Measurements from ENCODE around the gene NDRG3. TPM values are rescaled to one million over a fixed set of nuclear protein-coding genes. Genes with fewer than 3 reads are reported as not detected.

The NDRG3 gene
- total and polyA plus RNA-seq, 12 donors: 29.0 to 91.4 (median 53.0) TPM

GRCh38 chr20:36688630-36689029, 57.3 kb downstream of the NDRG3 start:
- no peak for TF ChIP-seq POLR2A (IDR thresholded peaks at IDR 0.05)
- TF ChIP-seq CTCF (IDR thresholded peaks at IDR 0.05): no peak
- Histone ChIP-seq H3K9me3 (replicated peaks in 1 of 3) (no peaks in the 10 kb centered on the region), H3K4me3 (no peak overlapping the region), H3K36me3 (replicated peaks in 1 of 2) (peaks cover 0 to 29% of the 10 kb centered on the region in 2 donors), H3K27ac (no peak overlapping the region), H3K4me1 (replicated peaks in 1 of 2) (no peaks in the 10 kb centered on the region), H3K27me3 (no peaks in the 10 kb centered on the region)
- intact Hi-C loops (cut with DNase I): no loop called here
- DNase-seq: no peak
- 80 to 91% (median 83%) methylated on average over 7 of the region's 7 CpGs for WGBS, 4 donors

- H3K27ac ChIP-seq: no peak overlapping the region
- H3K36me3 ChIP-seq (replicated peaks in 1 of 2): peaks cover 0 to 29% of the 10 kb centered on the region in 2 donors
- 84 to 91% (median 87%) methylated on average over 3 of the region's 3 CpGs for WGBS, 4 donors
- H3K27me3 ChIP-seq: no peaks in the 10 kb centered on the region
- no peaks in the 10 kb centered on the region for H3K9me3 ChIP-seq (replicated peaks in 1 of 3)
- H3K4me1 ChIP-seq (replicated peaks in 1 of 2): no peaks in the 10 kb centered on the region
- intact Hi-C loops (cut with DNase I): no loop called here
- TF ChIP-seq POLR2A (IDR thresholded peaks at IDR 0.05) (no peak), CTCF (IDR thresholded peaks at IDR 0.05) (no peak)
- DNase-seq: no peak
- no peak overlapping the region for H3K4me3 ChIP-seq
Observed at GRCh38 chr20:36687850-36688249, 58.0 kb downstream of the NDRG3 start.

- no peak for DNase-seq
- intact Hi-C loops (cut with DNase I): no loop called here
Observed at GRCh38 chr20:36686944-36687343, 58.9 kb downstream of the NDRG3 start.

GRCh38 chr20:36686504-36686903, 59.4 kb downstream of the NDRG3 start:
- 87 to 95% (median 91%) methylated on average over 2 of the region's 2 CpGs for WGBS, 4 donors
- Histone ChIP-seq H3K9me3 (replicated peaks in 1 of 3) (no peaks in the 10 kb centered on the region), H3K4me3 (no peak overlapping the region), H3K4me1 (replicated peaks in 1 of 2) (no peaks in the 10 kb centered on the region), H3K27me3 (no peaks in the 10 kb centered on the region), H3K36me3 (replicated peaks in 1 of 2) (peaks cover 0 to 41% of the 10 kb centered on the region in 2 donors), H3K27ac (no peak overlapping the region)
- no peak for TF ChIP-seq POLR2A (IDR thresholded peaks at IDR 0.05)
- TF ChIP-seq CTCF (IDR thresholded peaks at IDR 0.05): no peak
- intact Hi-C loops (cut with DNase I): no loop called here
- no peak for DNase-seq

More at GRCh38 chr20:36686944-36687343, 58.9 kb downstream of the NDRG3 start:
- no peaks in the 10 kb centered on the region for H3K27me3 ChIP-seq
- H3K36me3 ChIP-seq (replicated peaks in 1 of 2): peaks cover 0 to 37% of the 10 kb centered on the region in 2 donors
- TF ChIP-seq POLR2A (IDR thresholded peaks at IDR 0.05): no peak
- no peak for TF ChIP-seq CTCF (IDR thresholded peaks at IDR 0.05)
- H3K27ac ChIP-seq: no peak overlapping the region
- H3K4me1 ChIP-seq (replicated peaks in 1 of 2): no peaks in the 10 kb centered on the region
- WGBS, 4 donors: 77 to 83% (median 78%) methylated on average over 4 of the region's 4 CpGs
- no peaks in the 10 kb centered on the region for H3K9me3 ChIP-seq (replicated peaks in 1 of 3)
- no peak overlapping the region for H3K4me3 ChIP-seq
